ENCODE results near the gene DOK3.

- TF ChIP-seq, protein P1, sequence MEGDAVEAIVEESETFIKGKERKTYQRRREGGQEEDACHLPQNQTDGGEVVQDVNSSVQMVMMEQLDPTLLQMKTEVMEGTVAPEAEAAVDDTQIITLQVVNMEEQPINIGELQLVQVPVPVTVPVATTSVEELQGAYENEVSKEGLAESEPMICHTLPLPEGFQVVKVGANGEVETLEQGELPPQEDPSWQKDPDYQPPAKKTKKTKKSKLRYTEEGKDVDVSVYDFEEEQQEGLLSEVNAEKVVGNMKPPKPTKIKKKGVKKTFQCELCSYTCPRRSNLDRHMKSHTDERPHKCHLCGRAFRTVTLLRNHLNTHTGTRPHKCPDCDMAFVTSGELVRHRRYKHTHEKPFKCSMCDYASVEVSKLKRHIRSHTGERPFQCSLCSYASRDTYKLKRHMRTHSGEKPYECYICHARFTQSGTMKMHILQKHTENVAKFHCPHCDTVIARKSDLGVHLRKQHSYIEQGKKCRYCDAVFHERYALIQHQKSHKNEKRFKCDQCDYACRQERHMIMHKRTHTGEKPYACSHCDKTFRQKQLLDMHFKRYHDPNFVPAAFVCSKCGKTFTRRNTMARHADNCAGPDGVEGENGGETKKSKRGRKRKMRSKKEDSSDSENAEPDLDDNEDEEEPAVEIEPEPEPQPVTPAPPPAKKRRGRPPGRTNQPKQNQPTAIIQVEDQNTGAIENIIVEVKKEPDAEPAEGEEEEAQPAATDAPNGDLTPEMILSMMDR (IDR thresholded peaks at IDR 0.05; ENCODE audit: borderline replicate concordance, extremely low read depth, low read length, poor library complexity, severe bottlenecking): no peak
- no peak for TF ChIP-seq EZH2 (IDR thresholded peaks at IDR 0.05; ENCODE audit: borderline replicate concordance, low read depth, low read length, severe bottlenecking)
These were observed 40.7 kb downstream of the DOK3 start for GRCh38 chr5:177468685-177469628.

Data from DND-41 (cell line).